ENCODE data around the gene BAG3. TPM values are rescaled to one million over a fixed set of nuclear protein-coding genes. Genes with fewer than 3 reads are reported as not detected.
A peak's percentile ranks its signal among the peaks of the same experiment; 100 is the strongest.

BAG3 gene
- total RNA-seq, 1 donor from 2014 or later = 2.3 TPM

DNA sequence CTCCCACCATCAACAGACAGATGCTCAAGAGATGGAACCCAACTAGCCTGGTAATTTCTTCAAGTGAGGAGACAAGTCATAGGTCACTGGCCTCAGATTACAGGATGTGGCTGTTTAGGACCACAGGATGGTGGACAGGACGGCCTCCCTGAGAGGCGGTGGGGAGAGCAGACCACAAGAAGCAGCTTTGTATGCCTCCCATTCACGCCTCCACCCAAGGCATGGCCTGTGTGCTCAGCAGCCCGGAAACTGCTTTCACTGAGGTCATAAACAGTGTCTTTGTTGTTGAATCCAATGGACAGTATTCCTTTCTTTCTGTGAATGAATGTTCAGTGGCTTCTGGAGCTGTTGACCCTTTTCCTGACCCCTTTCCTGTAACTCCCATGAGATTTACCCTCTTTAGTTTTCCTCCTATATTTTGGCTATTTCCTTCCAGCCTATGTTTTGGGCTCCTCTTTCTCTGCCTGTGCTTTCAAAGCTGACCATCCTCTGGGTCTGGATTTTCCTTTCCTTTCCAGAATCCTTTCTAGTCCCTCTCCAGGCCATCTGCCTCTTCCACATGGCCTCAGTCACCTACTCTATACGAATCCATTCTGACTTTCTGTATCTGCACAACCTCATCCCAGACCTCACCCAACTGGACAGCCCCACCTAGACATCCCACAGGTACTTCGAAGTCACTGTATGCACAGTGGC lies 42.2 kb downstream of the BAG3 start:
- Histone ChIP-seq H3K4me3 (no peak overlapping the region), H3F3A (ENCODE audit: low read depth) (peaks cover 8% of the 10 kb centered on the region), H3K27ac (no peak overlapping the region), H3K79me2 (ENCODE audit: low read depth) (no peaks in the 10 kb centered on the region), H3K4me1 (peaks cover 10% of the 10 kb centered on the region), H4K20me1 (ENCODE audit: low read depth) (peaks cover 4% of the 10 kb centered on the region), H3K9ac (no peak overlapping the region), H2AFZ (replicated peaks) (no peak overlapping the region), H3K4me2 (no peak overlapping the region), H3K9me3 (ENCODE audit: low read depth) (no peaks in the 10 kb centered on the region), H3K36me3 (no peaks in the 10 kb centered on the region), H3K27me3 (no peaks in the 10 kb centered on the region)
- H3K27ac Mint-ChIP-seq = peak overlapping the region; percentile 43
- H3K27me3 Mint-ChIP-seq (ENCODE audit: insufficient read depth, low read depth) = peaks cover 2% of the 10 kb centered on the region
- H3K4me3 Mint-ChIP-seq = no peak overlapping the region
- TF ChIP-seq EZH2 (IDR thresholded peaks at IDR 0.05) (no peak), EZH2phosphoT487 (IDR thresholded peaks at IDR 0.05) (no peak)
- TF ChIP-seq, protein P1, sequence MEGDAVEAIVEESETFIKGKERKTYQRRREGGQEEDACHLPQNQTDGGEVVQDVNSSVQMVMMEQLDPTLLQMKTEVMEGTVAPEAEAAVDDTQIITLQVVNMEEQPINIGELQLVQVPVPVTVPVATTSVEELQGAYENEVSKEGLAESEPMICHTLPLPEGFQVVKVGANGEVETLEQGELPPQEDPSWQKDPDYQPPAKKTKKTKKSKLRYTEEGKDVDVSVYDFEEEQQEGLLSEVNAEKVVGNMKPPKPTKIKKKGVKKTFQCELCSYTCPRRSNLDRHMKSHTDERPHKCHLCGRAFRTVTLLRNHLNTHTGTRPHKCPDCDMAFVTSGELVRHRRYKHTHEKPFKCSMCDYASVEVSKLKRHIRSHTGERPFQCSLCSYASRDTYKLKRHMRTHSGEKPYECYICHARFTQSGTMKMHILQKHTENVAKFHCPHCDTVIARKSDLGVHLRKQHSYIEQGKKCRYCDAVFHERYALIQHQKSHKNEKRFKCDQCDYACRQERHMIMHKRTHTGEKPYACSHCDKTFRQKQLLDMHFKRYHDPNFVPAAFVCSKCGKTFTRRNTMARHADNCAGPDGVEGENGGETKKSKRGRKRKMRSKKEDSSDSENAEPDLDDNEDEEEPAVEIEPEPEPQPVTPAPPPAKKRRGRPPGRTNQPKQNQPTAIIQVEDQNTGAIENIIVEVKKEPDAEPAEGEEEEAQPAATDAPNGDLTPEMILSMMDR (IDR thresholded peaks at IDR 0.05) = no peak
- no peak for DNase-seq (ENCODE audit: low spot score)
- peaks cover 31% of the 10 kb centered on the region for H3K4me1 Mint-ChIP-seq
- no peaks in the 10 kb centered on the region for H3K36me3 Mint-ChIP-seq
- H3K9me3 Mint-ChIP-seq = peaks cover 16% of the 10 kb centered on the region

DNA sequence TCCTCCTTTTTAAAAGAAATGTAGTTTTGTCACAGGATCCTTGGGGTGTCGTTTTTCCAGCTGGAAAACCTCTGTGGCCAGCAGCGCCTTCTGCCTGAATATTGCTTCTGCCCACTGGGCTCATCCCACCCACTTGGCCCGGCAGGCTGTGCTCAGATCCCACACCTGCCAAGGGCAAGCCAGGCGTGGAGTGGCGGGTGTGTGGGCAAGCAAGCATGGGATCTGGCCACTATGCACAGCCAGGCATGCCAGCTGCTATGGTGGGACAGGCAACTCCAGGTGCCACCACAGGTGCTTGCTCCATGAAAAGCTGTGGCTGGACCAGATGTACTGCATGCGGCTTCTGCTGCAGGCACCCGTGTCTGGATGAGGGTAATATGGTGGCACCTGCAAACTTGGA lies 43.4 kb downstream of the BAG3 start:
- no peak for DNase-seq (ENCODE audit: low spot score)
- H3K4me1 Mint-ChIP-seq = peaks cover 22% of the 10 kb centered on the region
- no peak overlapping the region for H3K4me3 Mint-ChIP-seq
- H4K20me1 ChIP-seq (ENCODE audit: low read depth) = no peaks in the 10 kb centered on the region
- no peak overlapping the region for H3K27ac ChIP-seq
- H3K36me3 Mint-ChIP-seq = no peaks in the 10 kb centered on the region
- no peak overlapping the region for H3K4me3 ChIP-seq
- no peak overlapping the region for H3K4me2 ChIP-seq
- no peaks in the 10 kb centered on the region for H3K9me3 ChIP-seq (ENCODE audit: low read depth)
- H3K27ac Mint-ChIP-seq = no peak overlapping the region
- no peak overlapping the region for H3K9ac ChIP-seq
- peaks cover 16% of the 10 kb centered on the region for H3K9me3 Mint-ChIP-seq
- no peaks in the 10 kb centered on the region for H3K79me2 ChIP-seq (ENCODE audit: low read depth)
- H3K27me3 ChIP-seq = no peaks in the 10 kb centered on the region
- H3K4me1 ChIP-seq = no peaks in the 10 kb centered on the region
- peaks cover 2% of the 10 kb centered on the region for H3K27me3 Mint-ChIP-seq (ENCODE audit: insufficient read depth, low read depth)
- H3F3A ChIP-seq (ENCODE audit: low read depth) = no peaks in the 10 kb centered on the region
- no peak overlapping the region for H2AFZ ChIP-seq (replicated peaks)
- H3K36me3 ChIP-seq = no peaks in the 10 kb centered on the region
- TF ChIP-seq EZH2 (IDR thresholded peaks at IDR 0.05) (no peak), EZH2phosphoT487 (IDR thresholded peaks at IDR 0.05) (no peak)
- TF ChIP-seq, protein P1 (IDR thresholded peaks at IDR 0.05) = no peak

DNA sequence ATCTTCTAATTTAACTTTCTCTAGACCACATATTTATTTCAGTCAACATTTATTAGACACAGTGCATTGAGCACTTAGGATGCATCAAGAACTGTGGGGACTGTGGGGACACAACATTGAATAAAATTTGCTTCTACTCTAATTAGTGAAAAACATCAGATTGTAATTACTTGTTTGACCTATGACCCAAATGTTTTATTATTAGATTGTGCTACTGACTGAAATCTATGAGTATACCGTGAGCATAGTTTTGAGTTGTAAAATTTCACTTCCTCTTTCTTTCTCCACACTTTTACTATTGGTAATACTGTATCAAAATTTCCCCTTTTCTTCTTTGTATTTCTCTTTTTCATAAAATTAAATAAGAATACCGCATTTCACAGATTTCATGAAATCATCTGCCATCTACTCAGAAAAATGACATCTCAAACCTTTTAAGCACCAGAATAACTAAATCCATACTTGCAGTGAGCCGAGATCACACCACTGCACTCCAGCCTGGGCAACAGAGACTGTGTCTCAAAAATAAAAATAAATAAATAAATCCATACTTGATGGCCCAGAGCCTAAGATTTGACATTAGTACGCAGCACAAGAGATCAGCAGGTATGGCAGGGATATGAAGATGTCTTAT lies 49.3 kb downstream of the BAG3 start:
- H3F3A ChIP-seq (ENCODE audit: low read depth) = no peaks in the 10 kb centered on the region
- H3K4me3 ChIP-seq = no peak overlapping the region
- DNase-seq (ENCODE audit: low spot score) = no peak
- no peaks in the 10 kb centered on the region for H3K79me2 ChIP-seq (ENCODE audit: low read depth)
- peaks cover 5% of the 10 kb centered on the region for H3K4me1 ChIP-seq
- no peak overlapping the region for H3K4me3 Mint-ChIP-seq
- no peak overlapping the region for H3K27ac ChIP-seq
- no peak overlapping the region for H3K9ac ChIP-seq
- H3K4me1 Mint-ChIP-seq = no peaks in the 10 kb centered on the region
- H2AFZ ChIP-seq (replicated peaks) = no peak overlapping the region
- H3K27me3 Mint-ChIP-seq (ENCODE audit: insufficient read depth, low read depth) = peaks cover 2% of the 10 kb centered on the region
- no peaks in the 10 kb centered on the region for H3K36me3 Mint-ChIP-seq
- no peak overlapping the region for H3K27ac Mint-ChIP-seq
- TF ChIP-seq, protein P1 (IDR thresholded peaks at IDR 0.05) = no peak
- TF ChIP-seq EZH2 (IDR thresholded peaks at IDR 0.05) = no peak
- TF ChIP-seq EZH2phosphoT487 (IDR thresholded peaks at IDR 0.05) = no peak
- no peaks in the 10 kb centered on the region for H3K36me3 ChIP-seq
- no peaks in the 10 kb centered on the region for H3K9me3 ChIP-seq (ENCODE audit: low read depth)
- H3K4me2 ChIP-seq = no peak overlapping the region
- no peaks in the 10 kb centered on the region for H4K20me1 ChIP-seq (ENCODE audit: low read depth)
- H3K9me3 Mint-ChIP-seq = peaks cover 5% of the 10 kb centered on the region
- no peaks in the 10 kb centered on the region for H3K27me3 ChIP-seq
